HG03108 (cell line): ENCODE data around the gene WDR1.
A peak's percentile ranks its signal among the peaks of the same experiment; 100 is the strongest.

Source experiments
- ATAC-seq: cut with Tn5 transposase; IDR thresholded peaks from one replicate; pipeline ENCODE4 v1.9.1; 2021; ENCODE audit warnings: moderate library complexity; ENCODE audit not compliant: unreplicated experiment

Gene WDR1

DNA sequence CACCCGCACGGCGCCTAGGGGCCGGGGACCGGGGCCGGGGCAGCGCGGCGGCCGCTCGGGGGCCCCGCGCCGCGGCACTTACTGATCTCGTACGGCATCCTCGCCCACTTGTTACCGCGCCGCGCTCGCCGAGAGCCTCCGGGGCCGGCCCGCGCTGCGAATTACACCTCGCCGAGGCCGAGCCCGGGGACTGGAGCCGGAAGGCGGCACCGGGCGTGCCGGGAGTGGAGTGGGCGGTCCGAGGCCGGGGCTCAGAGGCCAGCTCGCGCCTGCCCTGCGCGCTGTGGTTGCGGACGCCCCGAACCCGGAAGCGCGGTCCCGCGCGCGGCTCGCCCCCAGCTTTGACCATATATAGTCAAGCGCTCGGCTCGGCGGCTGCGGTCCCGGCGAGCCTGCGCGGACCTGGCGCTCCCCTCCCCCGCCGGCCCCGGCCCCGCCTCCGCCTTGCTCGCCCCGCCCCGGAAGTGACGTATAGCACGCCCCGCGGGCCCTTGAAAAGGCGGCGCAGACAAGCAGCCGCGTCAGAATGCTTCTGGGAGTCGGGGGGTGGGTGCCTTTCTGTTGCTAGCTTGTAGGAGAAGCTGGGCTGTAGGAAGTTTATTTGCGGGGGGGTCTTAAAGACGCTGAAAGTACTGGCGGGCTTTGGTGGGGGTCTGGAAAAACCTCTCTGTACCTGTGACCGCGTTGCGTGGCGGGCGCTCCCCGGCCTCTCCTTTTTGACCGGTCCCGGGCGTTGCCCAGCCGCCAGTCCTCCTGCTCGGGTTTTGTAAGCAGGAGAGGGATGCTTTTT is at the start of gene WDR1:
Gene WDR1, minus strand, starts transcription at position 231 of the 790 bp plus-strand sequence. Its CDS starts 133 bp downstream, at position 98.
- peak; percentile 94 for ATAC-seq

DNA sequence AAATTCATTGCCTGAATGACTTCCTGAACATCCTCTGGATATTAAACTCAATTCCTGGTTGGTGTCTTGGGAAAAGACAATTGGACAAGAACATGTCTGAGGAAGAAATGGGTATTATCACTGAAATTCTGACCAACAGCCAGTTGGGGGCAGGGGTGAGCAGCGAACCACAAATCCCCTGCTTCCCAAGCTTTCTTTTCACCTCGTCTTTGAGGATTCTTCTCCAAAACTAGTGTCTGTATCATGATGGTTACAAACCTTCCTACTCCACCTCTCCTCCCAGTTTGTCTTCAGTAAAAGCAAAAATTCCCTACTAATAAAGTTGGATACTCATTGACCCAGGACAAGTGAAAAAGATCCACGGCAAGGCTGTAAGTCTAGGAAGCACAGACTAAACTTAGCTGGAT is 48.3 kb upstream of the WDR1 start:
- ATAC-seq, result no peak

GRCh38 chr4:10163296-10163695 is 46.7 kb upstream of the WDR1 start:
- ATAC-seq, result no peak

GRCh38 chr4:10162341-10163000 is 45.9 kb upstream of the WDR1 start:
- no peak for ATAC-seq

- no peak for ATAC-seq
Measured at GRCh38 chr4:10161840-10162239, 45.2 kb upstream of the WDR1 start.

GRCh38 chr4:10161146-10161545 is 44.5 kb upstream of the WDR1 start:
- ATAC-seq, result no peak

- ATAC-seq, result no peak
Measured at GRCh38 chr4:10160281-10160856, 43.8 kb upstream of the WDR1 start.

GRCh38 chr4:10159671-10160070 is 43.1 kb upstream of the WDR1 start:
- ATAC-seq, result no peak

GRCh38 chr4:10158333-10158942 is 41.8 kb upstream of the WDR1 start:
- ATAC-seq, result no peak

DNA sequence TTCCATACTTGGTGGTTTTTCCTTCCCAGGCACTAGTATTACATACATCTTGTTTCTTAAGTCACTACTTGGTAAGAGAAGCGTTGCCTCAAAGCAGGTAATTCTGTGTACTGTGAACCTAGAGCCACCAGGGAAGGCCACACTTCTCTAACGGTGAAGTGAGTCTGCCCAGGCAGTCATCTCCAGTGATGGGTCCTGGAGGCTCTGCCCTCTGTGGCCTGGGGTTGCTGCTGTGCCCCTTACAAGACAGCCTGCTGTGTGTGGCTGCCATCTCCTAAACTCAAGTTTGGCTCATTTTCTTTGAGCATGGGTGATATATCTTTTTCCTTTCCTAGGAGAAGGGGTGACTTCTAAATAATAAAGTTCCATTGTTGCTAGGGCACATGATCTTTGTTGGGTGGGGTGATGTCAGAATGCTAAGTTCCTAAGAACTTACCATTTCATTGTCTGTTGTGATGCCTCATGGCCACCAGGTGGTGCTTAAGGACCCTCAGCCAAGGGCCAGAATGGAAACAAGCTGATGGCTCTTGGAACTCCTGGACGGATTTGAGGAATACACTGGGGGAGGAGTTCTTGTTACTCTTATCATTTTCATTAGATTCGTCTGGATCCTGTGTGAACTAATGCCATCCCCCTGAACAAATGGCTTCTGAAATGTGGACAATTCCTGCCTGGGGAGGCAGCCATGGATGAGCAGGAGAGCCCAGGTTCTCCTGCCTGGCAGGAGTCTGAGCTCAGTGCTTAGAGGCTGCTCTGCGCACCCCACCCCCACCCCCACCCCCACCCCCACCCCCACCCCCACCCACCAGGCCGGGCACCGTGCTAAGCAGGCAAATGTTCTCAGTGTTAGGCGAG is 41.1 kb upstream of the WDR1 start:
- ATAC-seq, result no peak

GRCh38 chr4:10154241-10154640 is 37.6 kb upstream of the WDR1 start:
- no peak for ATAC-seq

GRCh38 chr4:10153161-10153560 is 36.6 kb upstream of the WDR1 start:
- ATAC-seq, result no peak

DNA sequence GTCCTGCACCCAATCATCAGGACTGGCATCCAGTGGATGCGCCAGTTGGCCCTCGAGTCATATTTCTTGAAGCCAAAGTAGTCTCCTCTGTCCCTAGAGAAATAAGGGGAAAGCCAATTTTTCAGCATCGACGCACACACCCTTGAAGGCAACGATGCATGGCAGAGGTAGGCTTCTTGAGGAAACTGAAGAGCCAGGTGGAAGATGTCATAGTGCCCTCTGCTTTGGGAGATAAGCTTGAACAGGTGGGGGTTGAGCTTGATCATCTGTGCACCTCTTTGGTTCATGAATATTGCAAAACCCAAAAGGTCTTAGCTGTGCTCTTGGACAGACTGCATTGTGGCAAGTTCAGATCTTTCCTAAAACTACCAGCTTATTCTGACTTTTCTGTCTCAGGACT is 34.6 kb upstream of the WDR1 start:
- ATAC-seq, result peak; percentile 75

DNA sequence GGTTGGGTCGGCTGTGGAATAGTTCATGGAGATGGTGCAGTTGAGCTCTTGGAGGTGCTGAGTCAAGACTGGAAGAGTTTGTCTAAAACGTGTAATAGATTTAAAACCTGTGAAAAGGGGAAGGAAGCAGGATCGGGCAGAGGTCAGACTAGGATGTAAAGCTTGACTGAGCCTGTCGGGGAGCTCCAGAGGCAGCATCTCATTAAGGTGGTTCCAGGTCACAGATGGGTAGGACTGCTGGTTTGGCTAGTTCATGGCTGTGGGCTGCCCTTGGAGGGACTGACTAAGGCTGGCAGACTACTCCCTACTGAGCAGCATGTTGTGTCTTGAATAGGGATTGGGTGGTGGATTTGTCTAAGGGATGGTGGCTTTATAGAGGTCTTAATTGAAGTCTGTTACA is 28.4 kb upstream of the WDR1 start:
- ATAC-seq, result no peak

DNA sequence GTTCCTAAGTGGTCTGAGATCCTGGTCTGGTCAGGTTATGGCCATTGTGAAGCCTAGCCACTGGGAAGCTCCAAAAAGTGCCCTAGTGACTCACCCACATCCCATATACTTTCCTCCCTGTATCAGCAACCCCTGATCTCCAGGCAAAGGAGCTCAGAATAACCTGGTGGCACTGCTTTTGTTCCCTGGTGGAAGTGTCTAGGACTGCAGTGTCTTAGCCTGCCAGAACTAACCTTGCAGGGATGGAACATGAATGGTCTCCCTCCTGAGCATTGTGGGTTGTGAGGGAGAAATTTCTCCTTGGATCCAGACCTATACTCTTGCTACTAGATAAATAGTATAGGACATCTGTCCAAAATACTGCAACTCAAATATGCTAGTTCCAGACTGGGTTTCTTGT is 27.9 kb upstream of the WDR1 start:
- ATAC-seq, result no peak

GRCh38 chr4:10143171-10143570 is 26.6 kb upstream of the WDR1 start:
- no peak for ATAC-seq

GRCh38 chr4:10140866-10141759 is 24.5 kb upstream of the WDR1 start:
- no peak for ATAC-seq

DNA sequence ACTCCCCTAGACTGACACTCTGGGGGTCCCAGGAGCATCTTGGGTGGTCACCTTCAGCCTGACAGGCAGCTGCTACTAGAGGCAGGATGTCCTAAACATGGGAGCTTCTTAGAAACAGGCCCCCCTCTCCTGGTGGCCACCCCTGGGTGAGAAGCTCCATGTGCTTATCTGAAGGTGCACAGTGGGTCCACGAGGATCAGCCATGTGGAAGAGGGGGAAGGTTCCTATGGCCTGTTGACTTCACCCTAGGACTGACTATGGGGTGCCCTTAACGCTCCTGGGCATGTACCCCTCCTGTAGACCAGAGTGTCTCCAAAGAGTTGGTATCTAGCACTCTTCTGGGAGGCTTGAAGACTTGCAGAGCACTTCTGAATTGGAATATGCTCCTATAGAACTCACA is 22.9 kb upstream of the WDR1 start:
- ATAC-seq, result no peak

- ATAC-seq, result no peak
Measured at GRCh38 chr4:10135260-10135659, 18.7 kb upstream of the WDR1 start.

DNA sequence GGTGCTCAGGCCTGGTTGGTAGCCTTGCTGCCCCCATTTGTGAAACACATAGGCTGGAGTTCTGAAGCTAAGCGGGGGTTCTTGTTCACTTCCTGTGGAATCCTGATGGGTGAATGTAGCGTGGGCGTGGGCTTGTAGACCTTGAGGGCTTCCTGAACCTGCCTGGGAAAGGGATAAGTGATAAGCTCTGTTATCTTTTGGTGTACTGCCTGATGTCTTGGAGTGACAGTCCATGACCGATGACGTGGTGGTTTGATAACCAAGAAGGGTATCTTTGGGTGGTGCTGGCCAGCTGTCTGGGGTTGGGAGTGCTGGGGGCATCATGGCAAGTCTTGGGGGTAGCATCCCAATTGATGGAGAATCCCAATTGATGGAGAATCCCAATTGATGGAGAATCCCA is 17.5 kb upstream of the WDR1 start:
- no peak for ATAC-seq
